Naive thymus-derived CD8-positive, alpha-beta T cell (primary cell): Measurements from ENCODE around the gene NR2F6. TPM values are rescaled to one million over a fixed set of nuclear protein-coding genes. Genes with fewer than 3 reads are reported as not detected.
"Not testable (repeated sequence)": the region's sequence is repeated elsewhere in the genome, so short reads cannot be mapped to it uniquely, and the experiment has no call there.

ENCODE experiments used
- ATAC-seq, 2 donors: fragments of 150-1000 bp; cut with Tn5 transposase in 1 of 2; sonication (Bioruptor Pico), chemical (Tn5 transposase) in 1 of 2; 1 replicate in 1 of 2; 2 replicates in 1 of 2; pipeline ENCODE4 v1.10.0; 2021; ENCODE audit warnings: mild to moderate bottlenecking in 2 of 2, moderate library complexity in 2 of 2
- POLR2A ChIA-PET: fragments of 350-600 bp; sonication (Branson Sonifier 250); formaldehyde crosslinking; loops from one replicate; lab custom pipeline; 2021; ENCODE audit warnings: antibody characterized with exemption; lab: Charles Lee
- DNase-seq, 10 donors: peaks; one replicate each; pipeline versions ENCODE4 v3.0.0 to v3.0.0-alpha.2; 2020 to 2022
- H3K27ac Mint-ChIP-seq, 10 donors: one replicate each; pipeline ENCODE4 v1.8.0; 2020 to 2022; ENCODE audit warnings: mild to moderate bottlenecking in 10 of 10, mixed read lengths in 10 of 10, moderate library complexity in 4 of 10, inconsistent platforms in 1 of 10
- H3K27me3 Mint-ChIP-seq, 5 donors: one replicate each; pipeline ENCODE4 v1.8.0; 2021 to 2022; ENCODE audit warnings: mixed read lengths in 5 of 5
- H3K36me3 Mint-ChIP-seq, 3 donors: one replicate each; pipeline ENCODE4 v1.8.0; 2020 to 2022; ENCODE audit warnings: mixed read lengths in 3 of 3, mild to moderate bottlenecking in 2 of 3, inconsistent platforms in 1 of 3
- H3K4me1 Mint-ChIP-seq, 4 donors: one replicate each; pipeline ENCODE4 v1.8.0; 2021 to 2022; ENCODE audit warnings: mixed read lengths in 4 of 4
- H3K4me3 Mint-ChIP-seq, 10 donors: one replicate each; pipeline ENCODE4 v1.8.0; 2020 to 2022; ENCODE audit warnings: mild to moderate bottlenecking in 10 of 10, mixed read lengths in 10 of 10, moderate library complexity in 6 of 10, inconsistent platforms in 1 of 10
- H3K9me3 Mint-ChIP-seq, 9 donors: one replicate each; pipeline ENCODE4 v1.8.0; 2020 to 2022; ENCODE audit warnings: mixed read lengths in 9 of 9, mild to moderate bottlenecking in 3 of 9, inconsistent platforms in 1 of 9, moderate library complexity in 1 of 9
- polyA plus RNA-seq, 3 donors: library from polyadenylated mRNA; unstranded; fragments of 300-500 nt; fragmentation: Illumina TruSeq; gene quantifications; one replicate each; pipeline ENCODE4 v1.2.3, GENCODE V29; 2021
- total RNA-seq, 8 experiments: library from RNA in 2 of 8; stranded (reverse) in 2 of 8; gene quantifications; one replicate each; pipeline ENCODE4 v1.2.3 and lab custom pipeline; 2021 to 2026

The NR2F6 gene
- total and polyA plus RNA-seq, 5 experiments from 2014 or later: 0.93 to 1.6 (median 1.3) TPM

GRCh38 chr19:17281391-17282304 is 35.9 kb upstream of the NR2F6 start, which contains the start of gene ANKLE1:
Gene ANKLE1, plus strand, starts transcription at chr19:17281901. Its CDS starts 20 bp downstream, at chr19:17281921.
- peak within 1 kb of the TSS in 3 of 10 donors; percentile 14 to 56 (median 33) for H3K27ac Mint-ChIP-seq
- peak within 1 kb of the TSS; percentile 76 to 91 (median 83) for H3K4me3 Mint-ChIP-seq
- H3K9me3 Mint-ChIP-seq: no peaks in the 10 kb centered on the region
- peaks cover 5 to 10% (median 6%) of the 10 kb centered on the region in 4 donors for H3K4me1 Mint-ChIP-seq
- peaks cover 0 to 16% (median 3%) of the 10 kb centered on the region in 3 donors for H3K36me3 Mint-ChIP-seq
- no peaks in the 10 kb centered on the region for H3K27me3 Mint-ChIP-seq
- POLR2A ChIA-PET: interaction anchor here (0.6 to 3.9 kb wide), 11 partner anchors 11 to 173 kb away, joined by 3 to 20 read pairs (median 4); partner anchors contain the start of genes BABAM1, OCEL1 and USHBP1
- DNase-seq: peak in 4 of 10 donors; percentile 22 to 41 (median 32)
- ATAC-seq: peak; percentile 36 to 50

GRCh38 chr19:17279436-17279835 is 33.7 kb upstream of the NR2F6 start:
- H3K9me3 Mint-ChIP-seq: no peaks in the 10 kb centered on the region
- peaks cover 5 to 13% (median 6%) of the 10 kb centered on the region in 4 donors for H3K4me1 Mint-ChIP-seq
- H3K36me3 Mint-ChIP-seq: peaks cover 0 to 34% (median 10%) of the 10 kb centered on the region in 3 donors
- no peak for DNase-seq
- POLR2A ChIA-PET: interaction anchor here (1.3 to 3.9 kb wide), 2 partner anchors 12 to 13 kb away, joined by 6 to 20 read pairs; partner anchors contain the start of gene BABAM1
- ATAC-seq: no peak
- H3K27ac Mint-ChIP-seq: no peak overlapping the region
- peak overlapping the region in 2 of 10 donors; percentile 10 to 13 for H3K4me3 Mint-ChIP-seq
- no peaks in the 10 kb centered on the region for H3K27me3 Mint-ChIP-seq

GRCh38 chr19:17275441-17276175 is 29.9 kb upstream of the NR2F6 start:
- POLR2A ChIA-PET: no interaction called here
- no peaks in the 10 kb centered on the region for H3K27me3 Mint-ChIP-seq
- no peak overlapping the region for H3K27ac Mint-ChIP-seq
- DNase-seq: no peak
- no peaks in the 10 kb centered on the region for H3K9me3 Mint-ChIP-seq
- H3K36me3 Mint-ChIP-seq: peaks cover 0 to 64% (median 21%) of the 10 kb centered on the region in 3 donors
- H3K4me3 Mint-ChIP-seq: no peak overlapping the region
- peaks cover 0 to 7% (median 1%) of the 10 kb centered on the region in 4 donors for H3K4me1 Mint-ChIP-seq
- no peak for ATAC-seq

GRCh38 chr19:17274892-17275291 is 29.2 kb upstream of the NR2F6 start:
- H3K4me1 Mint-ChIP-seq, POLR2A ChIA-PET, H3K9me3 Mint-ChIP-seq, H3K4me3 Mint-ChIP-seq, DNase-seq, H3K27me3 Mint-ChIP-seq, ATAC-seq: not testable (repeated sequence)
- Mint-ChIP-seq H3K36me3 (peaks cover 0 to 71% (median 21%) of the 10 kb centered on the region in 3 donors), H3K27ac (peak overlapping the region in 1 of 10 donors; percentile 13)

GRCh38 chr19:17268754-17269153 is 23.0 kb upstream of the NR2F6 start:
- Mint-ChIP-seq H3K9me3 (no peaks in the 10 kb centered on the region), H3K27me3 (peaks cover 0 to 1% (median 0%) of the 10 kb centered on the region in 5 donors), H3K4me1 (peaks cover 7 to 27% (median 22%) of the 10 kb centered on the region in 4 donors), H3K27ac (peak overlapping the region in 1 of 10 donors; percentile 51), H3K36me3 (peaks cover 0 to 34% (median 9%) of the 10 kb centered on the region in 3 donors), H3K4me3 (peak overlapping the region; percentile 24 to 90 (median 56))
- POLR2A ChIA-PET: interaction anchor here (0.7 to 3.4 kb wide), 3 partner anchors 36 to 107 kb away, joined by 3 to 17 read pairs (median 16); partner anchors contain the start of genes MRPL34 and USE1
- ATAC-seq (no peak), DNase-seq (no peak)

- Mint-ChIP-seq H3K9me3 (no peaks in the 10 kb centered on the region), H3K36me3 (peaks cover 0 to 25% (median 5%) of the 10 kb centered on the region in 3 donors), H3K27ac (peak within 1 kb of the TSS; percentile 38 to 96 (median 78)), H3K27me3 (peaks cover 0 to 1% (median 0%) of the 10 kb centered on the region in 5 donors), H3K4me1 (peaks cover 7 to 27% (median 22%) of the 10 kb centered on the region in 4 donors), H3K4me3 (peak within 1 kb of the TSS; percentile 68 to 90 (median 83))
- POLR2A ChIA-PET: interaction anchor here (0.6 to 3.4 kb wide), 14 partner anchors 10 to 182 kb away, joined by 3 to 20 read pairs (median 6); partner anchors contain the start of genes ANKLE1, DDA1, MRPL34 and MVB12A
- ATAC-seq (peak; percentile 94 to 96), DNase-seq (peak; percentile 78 to 99 (median 96))
These were observed 21.5 kb upstream of the NR2F6 start, which contains the start of gene BABAM1 for GRCh38 chr19:17266975-17267788. Gene BABAM1, plus strand, starts transcription at chr19:17267443. Its CDS starts 1,364 bp downstream, at chr19:17268807.

GRCh38 chr19:17266589-17266974 is 20.9 kb upstream of the NR2F6 start:
- ATAC-seq (no peak), DNase-seq (no peak)
- peaks cover 0 to 1% (median 0%) of the 10 kb centered on the region in 5 donors for H3K27me3 Mint-ChIP-seq
- peak overlapping the region; percentile 68 to 90 (median 83) for H3K4me3 Mint-ChIP-seq
- H3K9me3 Mint-ChIP-seq: no peaks in the 10 kb centered on the region
- peak overlapping the region; percentile 38 to 96 (median 76) for H3K27ac Mint-ChIP-seq
- H3K36me3 Mint-ChIP-seq: peaks cover 0 to 21% (median 5%) of the 10 kb centered on the region in 3 donors
- H3K4me1 Mint-ChIP-seq: peaks cover 7 to 27% (median 22%) of the 10 kb centered on the region in 4 donors
- POLR2A ChIA-PET: interaction anchor here (0.6 to 3.4 kb wide), 14 partner anchors 9 to 617 kb away, joined by 3 to 20 read pairs (median 6); partner anchors contain the start of genes ANKLE1, DDA1, MRPL34 and MVB12A

GRCh38 chr19:17266026-17266425 is 20.3 kb upstream of the NR2F6 start:
- ATAC-seq (no peak), DNase-seq (no peak)
- Mint-ChIP-seq H3K4me3 (no peak overlapping the region), H3K9me3 (no peaks in the 10 kb centered on the region), H3K36me3 (peaks cover 0 to 15% (median under 1%) of the 10 kb centered on the region in 3 donors), H3K27ac (peak overlapping the region in 3 of 10 donors; percentile 40 to 83 (median 49)), H3K4me1 (peaks cover 7 to 28% (median 21%) of the 10 kb centered on the region in 4 donors), H3K27me3 (peaks cover 0 to 1% (median 0%) of the 10 kb centered on the region in 5 donors)
- POLR2A ChIA-PET: interaction anchor here (0.6 to 3.4 kb wide), 7 partner anchors 9 to 617 kb away, joined by 3 to 20 read pairs (median 10); partner anchors contain the start of genes ANKLE1, MRPL34, MVB12A and USE1

- POLR2A ChIA-PET: interaction anchor here (0.7 to 1.5 kb wide), 4 partner anchors 10 to 80 kb away, joined by 3 to 5 read pairs (median 4); partner anchors contain the start of gene ANKLE1
- no peak within 1 kb of the TSS for H3K4me3 Mint-ChIP-seq
- ATAC-seq (no peak), DNase-seq (no peak)
- H3K27ac Mint-ChIP-seq: peak within 1 kb of the TSS in 9 of 10 donors; percentile 23 to 82 (median 70)
- H3K4me1 Mint-ChIP-seq: peaks cover 11 to 30% (median 27%) of the 10 kb centered on the region in 4 donors
- H3K36me3 Mint-ChIP-seq: peaks cover 0 to 1% (median 0%) of the 10 kb centered on the region in 3 donors
- peaks cover 0 to 2% (median 0%) of the 10 kb centered on the region in 9 donors for H3K9me3 Mint-ChIP-seq
- H3K27me3 Mint-ChIP-seq: peaks cover 0 to 1% (median 0%) of the 10 kb centered on the region in 5 donors
These were observed 18.9 kb upstream of the NR2F6 start, which contains the start of gene USHBP1 for GRCh38 chr19:17264641-17264979. Gene USHBP1, minus strand, starts transcription at chr19:17264745. Its CDS starts 446 bp downstream, at chr19:17264299.

- DNase-seq (no peak), ATAC-seq (no peak)
- peak overlapping the region in 8 of 10 donors; percentile 23 to 82 (median 74) for H3K27ac Mint-ChIP-seq
- peaks cover 0 to 2% (median 0%) of the 10 kb centered on the region in 9 donors for H3K9me3 Mint-ChIP-seq
- H3K36me3 Mint-ChIP-seq: no peaks in the 10 kb centered on the region
- H3K4me1 Mint-ChIP-seq: peaks cover 11 to 30% (median 27%) of the 10 kb centered on the region in 4 donors
- H3K27me3 Mint-ChIP-seq: peaks cover 0 to 1% (median 0%) of the 10 kb centered on the region in 5 donors
- no peak overlapping the region for H3K4me3 Mint-ChIP-seq
- POLR2A ChIA-PET: interaction anchor here (0.7 to 1.5 kb wide), 4 partner anchors 9 to 80 kb away, joined by 3 to 5 read pairs (median 4); partner anchors contain the start of gene ANKLE1
These were observed 18.3 kb upstream of the NR2F6 start for GRCh38 chr19:17263712-17264640.
